Measurements from ENCODE around the gene TRAPPC11.

The TRAPPC11 gene

DNA sequence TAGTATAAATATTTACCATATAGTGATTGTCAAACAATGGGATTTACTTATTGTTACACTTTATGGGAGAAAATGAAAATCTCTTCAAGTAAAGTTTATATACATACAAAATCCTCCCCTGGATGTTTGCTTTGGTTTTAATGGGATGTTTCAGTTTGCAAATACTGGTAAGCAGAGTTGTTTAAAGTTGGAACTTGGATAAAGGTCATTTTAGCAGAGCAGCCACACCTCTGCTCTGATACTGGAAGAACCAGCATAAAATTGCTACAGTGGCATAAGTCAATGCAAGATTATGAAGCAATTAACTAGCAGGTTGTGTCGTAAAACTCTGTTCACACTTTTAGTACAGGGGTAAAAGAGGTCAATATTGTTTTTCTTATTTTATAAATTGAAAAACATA is 101.2 kb downstream of the TRAPPC11 start:
- no peak for DNase-seq

Measured in NCI-H2029 treated with DMSO at 0.1 percent for 48 hours (cell line).